IMR-90 (cell line): ENCODE results near the gene OPCML. TPM values are rescaled to one million over a fixed set of nuclear protein-coding genes. Genes with fewer than 3 reads are reported as not detected.

Experiments used
- ATAC-seq: fragments of 200-7000 bp; cut with Tn5 transposase; 2 replicates; pipeline ENCODE4 v1.9.1; 2020; ENCODE audit warnings: low read depth, mild to moderate bottlenecking, moderate library complexity
- BruUV-seq: library from RNA; stranded (reverse); fragments of 400-500 nt; replicated peaks from 2 replicates; lab custom pipeline; 2021; lab: Mats Ljungman, UMichigan
- CTCF ChIA-PET: fragments of 300-600 bp; formaldehyde crosslinking; extraction: SDS; loops from one replicate; lab custom pipeline; 2021; ENCODE audit warnings: antibody characterized with exemption; lab: Yijun Ruan, JAX
- POLR2A ChIA-PET: fragments of 300-600 bp; sonication (Branson Sonifier 250); formaldehyde crosslinking; loops from one replicate; lab custom pipeline; 2022; ENCODE audit warnings: antibody characterized with exemption; ENCODE audit not compliant: unreplicated experiment; lab: Charles Lee
- DNase-seq: peaks from one replicate; pipeline ENCODE4 v3.0.0; 2013
- H2AFZ ChIP-seq: replicated peaks from 2 replicates; pipeline ENCODE3; 2013; ENCODE audit warnings: low read length, mild to moderate bottlenecking; ENCODE audit not compliant: poor library complexity
- H2AK5ac ChIP-seq: 2 replicates; pipeline ENCODE4 v1.6.1; 2013; ENCODE audit warnings: low read depth, low read length, inconsistent platforms
- H2AK9ac ChIP-seq: replicated peaks from 2 replicates; pipeline ENCODE3; 2013; ENCODE audit warnings: mild to moderate bottlenecking, low read depth, low read length, moderate library complexity; ENCODE audit not compliant: poor library complexity
- H2BK120ac ChIP-seq: 2 replicates; pipeline ENCODE4 v1.6.1; 2013; ENCODE audit warnings: low read depth, low read length, inconsistent platforms
- H2BK15ac ChIP-seq: 3 replicates; pipeline ENCODE4 v1.6.1; 2013; ENCODE audit warnings: low read depth, low read length, inconsistent platforms
- H2BK20ac ChIP-seq: 2 replicates; pipeline ENCODE4 v1.6.1; 2013; ENCODE audit warnings: low read depth, mild to moderate bottlenecking, inconsistent platforms, low read length, moderate library complexity
- H2BK5ac ChIP-seq: 2 replicates; pipeline ENCODE4 v1.6.1; 2013; ENCODE audit warnings: mild to moderate bottlenecking, low read depth, low read length, inconsistent platforms; ENCODE audit not compliant: poor library complexity, severe bottlenecking
- H3K14ac ChIP-seq: replicated peaks from 2 replicates; pipeline ENCODE4 v1.6.1; 2013; ENCODE audit warnings: low read depth, low read length, inconsistent platforms
- H3K18ac ChIP-seq: 2 replicates; pipeline ENCODE4 v1.6.1; 2013; ENCODE audit warnings: low read depth, low read length, control low read depth
- H3K23ac ChIP-seq: 2 replicates; pipeline ENCODE4 v1.6.1; 2013; ENCODE audit warnings: low read depth, low read length, inconsistent platforms
- H3K27ac ChIP-seq: 2 replicates; pipeline ENCODE4 v1.5.1; 2013; ENCODE audit warnings: mild to moderate bottlenecking, control low read depth, low read length; ENCODE audit not compliant: insufficient read depth
- H3K27me3 ChIP-seq: 2 replicates; pipeline ENCODE4 v1.6.1; 2013; ENCODE audit warnings: low read length; ENCODE audit not compliant: control insufficient read depth, insufficient read depth
- H3K36me3 ChIP-seq: 2 replicates; pipeline ENCODE4 v1.6.1; 2013; ENCODE audit warnings: low read length, mixed read lengths; ENCODE audit not compliant: control insufficient read depth, insufficient read depth
- H3K4ac ChIP-seq: 2 replicates; pipeline ENCODE4 v1.6.1; 2013; ENCODE audit warnings: low read depth, low read length, inconsistent platforms
- H3K4me1 ChIP-seq: 2 replicates; pipeline ENCODE4 v1.6.1; 2013; ENCODE audit warnings: low read length, mixed read lengths; ENCODE audit not compliant: control insufficient read depth, insufficient read depth
- H3K4me2 ChIP-seq: 2 replicates; pipeline ENCODE4 v1.6.1; 2013; ENCODE audit warnings: low read depth, mild to moderate bottlenecking, control low read depth, low read length, moderate library complexity
- H3K4me3 ChIP-seq: 2 replicates; pipeline ENCODE4 v1.5.1; 2013; ENCODE audit warnings: low read depth, mild to moderate bottlenecking, control low read depth, low read length, moderate library complexity; ENCODE audit not compliant: insufficient read depth
- H3K56ac ChIP-seq: 2 replicates; pipeline ENCODE4 v1.6.1; 2013; ENCODE audit warnings: low read length, inconsistent platforms; ENCODE audit not compliant: insufficient read depth; ENCODE audit errors: extremely low read depth
- H3K79me1 ChIP-seq, 2 experiments: 2 replicates each; pipeline ENCODE4 v1.6.1; 2013; ENCODE audit warnings: low read length in 2 of 2, inconsistent platforms in 1 of 2, low read depth in 1 of 2
- H3K9ac ChIP-seq: 2 replicates; pipeline ENCODE4 v1.6.1; 2013; ENCODE audit warnings: low read depth, low read length, control low read depth
- H3K9me1 ChIP-seq: 2 replicates; pipeline ENCODE4 v1.6.1; 2013; ENCODE audit warnings: low read length, inconsistent platforms; ENCODE audit not compliant: insufficient read depth
- H3K9me3 ChIP-seq: 2 replicates; pipeline ENCODE4 v1.6.1; 2013; ENCODE audit warnings: low read length; ENCODE audit not compliant: control insufficient read depth, insufficient read depth
- H4K20me1 ChIP-seq: 2 replicates; pipeline ENCODE4 v1.6.1; 2013; ENCODE audit warnings: low read length, inconsistent platforms; ENCODE audit not compliant: insufficient read depth
- H4K5ac ChIP-seq: 2 replicates; pipeline ENCODE4 v1.6.1; 2013; ENCODE audit warnings: mild to moderate bottlenecking, low read depth, low read length, control low read depth
- H4K8ac ChIP-seq, 2 experiments: 2 replicates each; pipeline ENCODE4 v1.6.1; 2013; ENCODE audit warnings: low read depth in 2 of 2, low read length in 2 of 2, control low read depth in 1 of 2, inconsistent platforms in 1 of 2
- H4K91ac ChIP-seq: 2 replicates; pipeline ENCODE4 v1.6.1; 2013; ENCODE audit warnings: low read depth, low read length, inconsistent platforms; ENCODE audit not compliant: insufficient read depth
- CHD1 ChIP-seq: IDR thresholded peaks from 2 replicates; pipeline ENCODE4 v1.6.1; 2012; ENCODE audit warnings: low read depth, low read length, improper control_type of control experiment
- ELK1 ChIP-seq: fragments of 150-350 bp; IDR thresholded peaks from 2 replicates; pipeline ENCODE4 v1.6.1; 2016; ENCODE audit warnings: low read depth, mild to moderate bottlenecking, low read length, moderate library complexity, borderline replicate concordance
- MAZ ChIP-seq: IDR thresholded peaks from 2 replicates; pipeline ENCODE4 v1.6.1; 2012; ENCODE audit warnings: low read depth, mild to moderate bottlenecking, low read length, improper control_type of control experiment, moderate library complexity, borderline replicate concordance
- NFE2L2 ChIP-seq: fragments of 150-350 bp; IDR thresholded peaks from 2 replicates; pipeline ENCODE4 v1.6.1; 2016; ENCODE audit warnings: low read depth, mild to moderate bottlenecking, low read length
- POLR2A ChIP-seq: IDR thresholded peaks from 2 replicates; pipeline ENCODE4 v1.6.1; 2012; ENCODE audit warnings: mild to moderate bottlenecking, low read depth, low read length
- USF2 ChIP-seq: fragments of 150-350 bp; IDR thresholded peaks from 2 replicates; pipeline ENCODE4 v1.6.1; 2017; ENCODE audit warnings: mild to moderate bottlenecking, antibody characterized with exemption, low read length, low read depth
- dilution Hi-C: fragments of 300-500 bp; cut with HindIII; formaldehyde crosslinking; loops from one replicate; pipeline ENCODE4 v1.14.3; 2018; ENCODE audit warnings: low sequenced_read_pairs; ENCODE audit not compliant: unreplicated experiment
- in situ Hi-C: fragments of 300-500 bp; cut with MboI; formaldehyde crosslinking; loops from 3 replicates; pipeline ENCODE4 v1.14.3; 2019; ENCODE audit warnings: low sequenced_read_pairs, inconsistent platforms, mixed read lengths
- intact Hi-C: fragments of 100-400 bp; cut with micrococcal nuclease; formaldehyde crosslinking; loops from 2 replicates; pipeline ENCODE4 v1.10.0; 2022
- polyA plus RNA-seq, 3 experiments: library from polyadenylated mRNA; depleted of rRNA; stranded (reverse); fragments of >200 nt; gene quantifications; 2 replicates each; pipeline ENCODE4 v1.2.3, GENCODE V29; 2012; ENCODE audit warnings: low replicate concordance in 1 of 3
- total RNA-seq: library from RNA; depleted of rRNA; stranded (reverse); fragments of >200 nt; gene quantifications from 2 replicates; pipeline ENCODE4 v1.2.3, GENCODE V29; 2012

Gene OPCML
- total and polyA plus RNA-seq, 2 of the 4 experiments (the other 2 are of a cell fraction): under 0.01 to 2.6 TPM

DNA sequence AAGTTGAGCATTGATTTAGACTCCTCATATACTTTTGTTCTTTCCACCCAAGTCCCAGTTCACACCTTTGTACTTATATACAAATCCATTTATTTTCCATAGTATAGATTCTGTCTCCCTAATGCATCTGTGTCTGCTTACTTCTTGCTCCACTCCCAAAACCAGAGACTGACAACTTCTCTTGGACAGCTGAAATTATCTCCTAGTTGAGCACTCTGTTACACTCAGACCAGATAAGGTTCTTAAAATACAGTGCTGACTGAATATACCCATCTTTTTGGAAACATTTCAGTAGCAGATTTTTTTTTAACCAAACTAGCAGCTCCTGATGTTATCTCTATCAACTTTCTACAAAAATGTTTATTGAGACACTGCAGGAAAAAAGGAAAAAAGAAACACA is 106.3 kb downstream of the OPCML start:
- no peak overlapping the region for H3K4me2 ChIP-seq
- BruUV-seq: no TSS peak
- H2AK9ac ChIP-seq: no peak overlapping the region
- no peak overlapping the region for H4K5ac ChIP-seq
- intact Hi-C loops (no loop called here), dilution Hi-C loops (no loop called here), in situ Hi-C loops (no loop called here)
- no peak overlapping the region for H3K4me3 ChIP-seq
- ChIA-PET POLR2A (no interaction called here), CTCF (no interaction called here)
- H3K27me3 ChIP-seq: no peaks in the 10 kb centered on the region
- H3K9me1 ChIP-seq: no peaks in the 10 kb centered on the region
- no peaks in the 10 kb centered on the region for H4K20me1 ChIP-seq
- no peak overlapping the region for H3K4ac ChIP-seq
- H2BK5ac ChIP-seq: no peak overlapping the region
- no peak for DNase-seq
- no peaks in the 10 kb centered on the region for H3K4me1 ChIP-seq
- H2BK15ac ChIP-seq: no peak overlapping the region
- H2BK120ac ChIP-seq: no peak overlapping the region
- no peak overlapping the region for H3K14ac ChIP-seq
- no peak overlapping the region for H3K9ac ChIP-seq
- no peak overlapping the region for H4K91ac ChIP-seq
- no peak overlapping the region for H3K27ac ChIP-seq
- no peak overlapping the region for H3K18ac ChIP-seq
- no peaks in the 10 kb centered on the region for H3K36me3 ChIP-seq
- no peak for ATAC-seq
- peaks cover 17% of the 10 kb centered on the region for H3K9me3 ChIP-seq
- no peak overlapping the region for H2AK5ac ChIP-seq
- no peak overlapping the region for H2BK20ac ChIP-seq
- H3K79me1 ChIP-seq: no peaks in the 10 kb centered on the region
- H3K56ac ChIP-seq: no peak overlapping the region
- no peak overlapping the region for H3K23ac ChIP-seq
- H2AFZ ChIP-seq: no peak overlapping the region
- no peak overlapping the region for H4K8ac ChIP-seq
- TF ChIP-seq ELK1 (no peak), NFE2L2 (no peak), POLR2A (no peak), USF2 (no peak), MAZ (no peak), CHD1 (no peak)
